Neutrophil (primary cell): ENCODE results near the gene TRPT1.
A peak's percentile ranks its signal among the peaks of the same experiment; 100 is the strongest.

ENCODE experiments used
- H3K27ac ChIP-seq: fragments of 200-600 bp; sonication (generic); 2 replicates; pipeline ENCODE4 v1.5.1; 2016; ENCODE audit warnings: mild to moderate bottlenecking, moderate library complexity
- H3K27me3 ChIP-seq: fragments of 200-600 bp; sonication (generic); 2 replicates; pipeline ENCODE4 v1.6.0; 2016; ENCODE audit warnings: mild to moderate bottlenecking
- H3K36me3 ChIP-seq: fragments of 200-600 bp; sonication (generic); 2 replicates; pipeline ENCODE4 v1.5.1; 2017
- H3K4me1 ChIP-seq, 2 experiments: fragments of 200-600 bp in 1 of 2; sonication (generic) in 1 of 2; 1 replicate in 1 of 2; 2 replicates in 1 of 2; pipeline versions ENCODE4 v1.5.1 to v1.6.1; 2013 to 2016; ENCODE audit warnings: low read depth in 1 of 2, low read length in 1 of 2, mild to moderate bottlenecking in 1 of 2, moderate library complexity in 1 of 2; ENCODE audit not compliant: control insufficient read depth in 1 of 2, insufficient read depth in 1 of 2
- H3K4me3 ChIP-seq, 2 experiments: fragments of 200-600 bp in 1 of 2; sonication (generic) in 1 of 2; 1 replicate in 1 of 2; 2 replicates in 1 of 2; pipeline ENCODE4 v1.5.1; 2013 to 2016; ENCODE audit warnings: low read depth in 1 of 2, low read length in 1 of 2, mild to moderate bottlenecking in 1 of 2, moderate library complexity in 1 of 2
- H3K9me3 ChIP-seq: fragments of 200-600 bp; sonication (generic); 2 replicates; pipeline ENCODE4 v1.5.1; 2016
- TF ChIP-seq, protein P1 (sequence below): fragments of 200-600 bp; sonication (generic); IDR thresholded peaks from 2 replicates; pipeline ENCODE4 v1.5.1; 2016; ENCODE audit warnings: antibody characterized with exemption

TRPT1 gene

GRCh38 chr11:64227405-64227956, 1.5 kb upstream of the TRPT1 start:
- TF ChIP-seq, protein P1, sequence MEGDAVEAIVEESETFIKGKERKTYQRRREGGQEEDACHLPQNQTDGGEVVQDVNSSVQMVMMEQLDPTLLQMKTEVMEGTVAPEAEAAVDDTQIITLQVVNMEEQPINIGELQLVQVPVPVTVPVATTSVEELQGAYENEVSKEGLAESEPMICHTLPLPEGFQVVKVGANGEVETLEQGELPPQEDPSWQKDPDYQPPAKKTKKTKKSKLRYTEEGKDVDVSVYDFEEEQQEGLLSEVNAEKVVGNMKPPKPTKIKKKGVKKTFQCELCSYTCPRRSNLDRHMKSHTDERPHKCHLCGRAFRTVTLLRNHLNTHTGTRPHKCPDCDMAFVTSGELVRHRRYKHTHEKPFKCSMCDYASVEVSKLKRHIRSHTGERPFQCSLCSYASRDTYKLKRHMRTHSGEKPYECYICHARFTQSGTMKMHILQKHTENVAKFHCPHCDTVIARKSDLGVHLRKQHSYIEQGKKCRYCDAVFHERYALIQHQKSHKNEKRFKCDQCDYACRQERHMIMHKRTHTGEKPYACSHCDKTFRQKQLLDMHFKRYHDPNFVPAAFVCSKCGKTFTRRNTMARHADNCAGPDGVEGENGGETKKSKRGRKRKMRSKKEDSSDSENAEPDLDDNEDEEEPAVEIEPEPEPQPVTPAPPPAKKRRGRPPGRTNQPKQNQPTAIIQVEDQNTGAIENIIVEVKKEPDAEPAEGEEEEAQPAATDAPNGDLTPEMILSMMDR = no peak
- H3K27me3 ChIP-seq = no peaks in the 10 kb centered on the region
- peak overlapping the region; percentile 75 to 84 for H3K4me3 ChIP-seq
- peak overlapping the region; percentile 85 for H3K27ac ChIP-seq
- H3K36me3 ChIP-seq = peaks cover 23% of the 10 kb centered on the region
- H3K4me1 ChIP-seq = peaks cover 56 to 59% of the 10 kb centered on the region in 2 experiments
- no peaks in the 10 kb centered on the region for H3K9me3 ChIP-seq

DNA sequence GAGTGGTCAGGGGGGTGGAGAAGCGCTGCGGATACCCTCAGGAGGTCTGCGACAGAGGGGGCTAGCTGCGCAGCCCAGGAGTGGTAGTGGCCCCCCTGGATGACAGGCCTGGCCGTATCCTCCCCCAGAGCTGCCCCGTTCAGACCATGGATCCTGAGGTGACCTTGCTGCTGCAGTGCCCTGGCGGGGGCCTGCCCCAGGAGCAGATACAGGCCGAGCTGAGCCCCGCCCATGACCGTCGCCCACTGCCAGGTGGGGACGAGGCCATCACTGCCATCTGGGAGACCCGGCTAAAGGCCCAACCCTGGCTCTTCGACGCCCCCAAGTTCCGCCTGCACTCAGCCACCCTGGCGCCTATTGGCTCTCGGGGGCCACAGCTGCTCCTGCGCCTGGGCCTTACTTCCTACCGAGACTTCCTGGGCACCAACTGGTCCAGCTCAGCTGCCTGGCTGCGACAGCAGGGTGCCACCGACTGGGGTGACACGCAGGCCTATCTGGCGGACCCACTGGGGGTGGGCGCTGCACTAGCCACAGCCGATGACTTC, 593 bp upstream of the TRPT1 start:
- Histone ChIP-seq H3K4me3 (peak overlapping the region; percentile 75 to 84), H3K27me3 (no peaks in the 10 kb centered on the region), H3K9me3 (no peaks in the 10 kb centered on the region), H3K36me3 (peaks cover 31% of the 10 kb centered on the region), H3K4me1 (peaks cover 47 to 50% of the 10 kb centered on the region in 2 experiments), H3K27ac (peak overlapping the region; percentile 85)
- TF ChIP-seq, protein P1 = no peak

- Histone ChIP-seq H3K27me3 (no peaks in the 10 kb centered on the region), H3K36me3 (peaks cover 46% of the 10 kb centered on the region), H3K27ac (peak overlapping the region; percentile 85), H3K4me3 (peak overlapping the region; percentile 75 to 84), H3K9me3 (no peaks in the 10 kb centered on the region), H3K4me1 (peaks cover 35 to 38% of the 10 kb centered on the region in 2 experiments)
- TF ChIP-seq, protein P1 = no peak
Observed at GRCh38 chr11:64224891-64225607, 937 bp downstream of the TRPT1 start.

- TF ChIP-seq, protein P1 = no peak
- Histone ChIP-seq H3K27me3 (no peaks in the 10 kb centered on the region), H3K27ac (peak overlapping the region; percentile 85), H3K4me1 (peaks cover 28 to 31% of the 10 kb centered on the region in 2 experiments), H3K9me3 (no peaks in the 10 kb centered on the region), H3K4me3 (no peak overlapping the region), H3K36me3 (peaks cover 54% of the 10 kb centered on the region)
Observed at GRCh38 chr11:64224151-64224890, 1.7 kb downstream of the TRPT1 start.

- Histone ChIP-seq H3K36me3 (peaks cover 66% of the 10 kb centered on the region), H3K4me1 (peaks cover 24 to 27% of the 10 kb centered on the region in 2 experiments), H3K27ac (peak overlapping the region; percentile 85), H3K27me3 (no peaks in the 10 kb centered on the region), H3K4me3 (no peak overlapping the region), H3K9me3 (no peaks in the 10 kb centered on the region)
- TF ChIP-seq, protein P1 = no peak
Observed at GRCh38 chr11:64223001-64223651, 2.9 kb downstream of the TRPT1 start.
